Activated T-cell treated with anti-CD3 and anti-CD28 coated beads for 24 hours (primary cell): Measurements from ENCODE around the gene GRID1.

ENCODE experiments used
- DNase-seq: peaks from one replicate; pipeline ENCODE4 v3.0.0-alpha.2; 2020; ENCODE audit warnings: low read depth

Gene GRID1

GRCh38 chr10:86336341-86336740, 30.3 kb downstream of the GRID1 start:
- no peak for DNase-seq

GRCh38 chr10:86335831-86336230, 30.8 kb downstream of the GRID1 start:
- DNase-seq, result no peak

GRCh38 chr10:86335257-86335656, 31.3 kb downstream of the GRID1 start:
- no peak for DNase-seq

GRCh38 chr10:86334488-86335085, 32.0 kb downstream of the GRID1 start:
- DNase-seq, result no peak

GRCh38 chr10:86333826-86334487, 32.6 kb downstream of the GRID1 start:
- no peak for DNase-seq

GRCh38 chr10:86331861-86332260, 34.7 kb downstream of the GRID1 start:
- DNase-seq, result no peak

GRCh38 chr10:86330778-86331763, 35.5 kb downstream of the GRID1 start:
- no peak for DNase-seq

GRCh38 chr10:86329896-86330680, 36.5 kb downstream of the GRID1 start:
- no peak for DNase-seq

- DNase-seq, result no peak
These were observed 37.4 kb downstream of the GRID1 start for GRCh38 chr10:86329093-86329710.

GRCh38 chr10:86327954-86328725, 38.5 kb downstream of the GRID1 start:
- no peak for DNase-seq

- no peak for DNase-seq
These were observed 41.4 kb downstream of the GRID1 start for GRCh38 chr10:86325158-86325557.

- no peak for DNase-seq
These were observed 45.0 kb downstream of the GRID1 start for GRCh38 chr10:86321568-86321967.

- DNase-seq, result no peak
These were observed 46.9 kb downstream of the GRID1 start for GRCh38 chr10:86319676-86320075.

GRCh38 chr10:86317949-86318725, 48.5 kb downstream of the GRID1 start:
- no peak for DNase-seq

- no peak for DNase-seq
These were observed 49.6 kb downstream of the GRID1 start for GRCh38 chr10:86316990-86317389.

GRCh38 chr10:86316274-86316835, 50.2 kb downstream of the GRID1 start:
- DNase-seq, result no peak

- DNase-seq, result no peak
These were observed 51.0 kb downstream of the GRID1 start for GRCh38 chr10:86315549-86315942.

GRCh38 chr10:86314616-86315548, 51.7 kb downstream of the GRID1 start:
- no peak for DNase-seq
